ENCODE measurements around the gene KLHL30.

KLHL30 gene

GRCh38 chr2:238102865-238103264 lies 35.6 kb upstream of the KLHL30 start:
- TF ChIP-seq, protein P1, sequence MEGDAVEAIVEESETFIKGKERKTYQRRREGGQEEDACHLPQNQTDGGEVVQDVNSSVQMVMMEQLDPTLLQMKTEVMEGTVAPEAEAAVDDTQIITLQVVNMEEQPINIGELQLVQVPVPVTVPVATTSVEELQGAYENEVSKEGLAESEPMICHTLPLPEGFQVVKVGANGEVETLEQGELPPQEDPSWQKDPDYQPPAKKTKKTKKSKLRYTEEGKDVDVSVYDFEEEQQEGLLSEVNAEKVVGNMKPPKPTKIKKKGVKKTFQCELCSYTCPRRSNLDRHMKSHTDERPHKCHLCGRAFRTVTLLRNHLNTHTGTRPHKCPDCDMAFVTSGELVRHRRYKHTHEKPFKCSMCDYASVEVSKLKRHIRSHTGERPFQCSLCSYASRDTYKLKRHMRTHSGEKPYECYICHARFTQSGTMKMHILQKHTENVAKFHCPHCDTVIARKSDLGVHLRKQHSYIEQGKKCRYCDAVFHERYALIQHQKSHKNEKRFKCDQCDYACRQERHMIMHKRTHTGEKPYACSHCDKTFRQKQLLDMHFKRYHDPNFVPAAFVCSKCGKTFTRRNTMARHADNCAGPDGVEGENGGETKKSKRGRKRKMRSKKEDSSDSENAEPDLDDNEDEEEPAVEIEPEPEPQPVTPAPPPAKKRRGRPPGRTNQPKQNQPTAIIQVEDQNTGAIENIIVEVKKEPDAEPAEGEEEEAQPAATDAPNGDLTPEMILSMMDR (IDR thresholded peaks at IDR 0.05; ENCODE audit: borderline replicate concordance, control extremely low read depth, extremely low read depth, insufficient read depth, missing control alignments), result no peak
- in situ Hi-C loops (cut with MboI; ENCODE audit: low sequenced_read_pairs, unreplicated experiment), result no loop called here
- no peak for DNase-seq (ENCODE audit: low spot score)

DNA sequence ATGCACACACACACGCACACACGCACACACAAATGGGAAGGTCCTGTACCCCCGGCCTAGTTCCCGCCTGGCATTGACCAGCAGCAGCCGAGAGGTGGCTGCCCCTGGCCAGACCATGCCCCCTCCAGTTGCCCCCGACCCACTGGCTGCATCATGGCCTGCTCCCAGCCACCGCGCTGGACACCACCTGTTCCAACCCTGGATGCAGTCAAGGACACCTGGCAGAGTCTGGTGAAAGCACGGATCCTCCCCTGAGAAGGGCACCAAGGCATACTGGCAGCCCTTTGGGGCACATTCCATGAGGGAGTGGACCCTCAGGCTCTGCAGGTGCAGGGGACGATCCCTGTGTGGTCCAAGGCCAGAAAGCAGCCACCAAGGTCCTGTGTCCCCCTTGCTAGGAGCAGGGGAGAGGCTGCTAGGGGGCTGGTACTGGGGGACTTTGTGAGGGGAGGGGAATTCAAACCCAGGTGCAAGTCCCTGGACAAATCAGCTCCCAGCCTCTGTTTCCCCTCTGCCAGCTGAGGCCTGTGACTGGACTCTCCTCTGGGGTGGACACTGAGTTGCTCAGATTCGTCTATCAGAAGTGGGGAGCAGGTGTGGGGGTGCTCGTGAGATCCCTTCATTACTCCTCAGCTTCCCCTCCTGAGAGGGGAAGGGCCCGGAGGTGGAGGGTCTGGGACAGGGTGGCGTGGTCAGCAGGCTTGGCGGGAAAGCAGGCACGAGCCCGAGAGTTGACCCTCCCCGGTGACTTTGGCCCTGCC lies 34.8 kb upstream of the KLHL30 start:
- TF ChIP-seq, protein P1 (IDR thresholded peaks at IDR 0.05; ENCODE audit: borderline replicate concordance, control extremely low read depth, extremely low read depth, insufficient read depth, missing control alignments), result no peak
- in situ Hi-C loops (cut with MboI; ENCODE audit: low sequenced_read_pairs, unreplicated experiment), result no loop called here
- DNase-seq (ENCODE audit: low spot score), result no peak

DNA sequence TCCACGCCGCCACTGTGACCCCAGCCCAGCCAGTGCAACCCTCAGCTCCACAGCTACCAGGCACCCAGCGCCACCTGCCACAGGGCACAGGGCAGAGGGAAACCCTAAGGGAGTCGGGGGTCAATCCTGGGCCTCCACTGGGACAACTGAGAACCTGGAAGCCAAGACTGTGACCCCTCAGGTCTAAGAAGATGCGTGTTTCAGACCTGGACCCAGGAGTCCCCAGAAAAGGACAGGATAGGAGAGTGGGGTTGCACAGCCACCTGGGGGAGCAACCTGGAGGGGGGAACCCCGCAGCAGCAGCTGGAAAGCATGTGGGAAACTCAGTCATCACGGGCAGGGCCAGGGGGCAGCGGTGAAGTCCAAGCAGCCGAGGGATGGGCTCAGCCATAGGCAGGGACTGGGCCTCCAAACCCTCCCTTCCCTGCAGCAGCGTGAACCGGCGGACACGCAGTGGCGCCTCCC lies 34.2 kb upstream of the KLHL30 start:
- in situ Hi-C loops (cut with MboI; ENCODE audit: low sequenced_read_pairs, unreplicated experiment), result no loop called here
- TF ChIP-seq, protein P1 (IDR thresholded peaks at IDR 0.05; ENCODE audit: borderline replicate concordance, control extremely low read depth, extremely low read depth, insufficient read depth, missing control alignments), result no peak
- DNase-seq (ENCODE audit: low spot score), result no peak

- TF ChIP-seq, protein P1 (IDR thresholded peaks at IDR 0.05; ENCODE audit: borderline replicate concordance, control extremely low read depth, extremely low read depth, insufficient read depth, missing control alignments), result no peak
- DNase-seq (ENCODE audit: low spot score), result no peak
- in situ Hi-C loops (cut with MboI; ENCODE audit: low sequenced_read_pairs, unreplicated experiment), result no loop called here
These were observed 33.6 kb upstream of the KLHL30 start for GRCh38 chr2:238104691-238105371.

DNA sequence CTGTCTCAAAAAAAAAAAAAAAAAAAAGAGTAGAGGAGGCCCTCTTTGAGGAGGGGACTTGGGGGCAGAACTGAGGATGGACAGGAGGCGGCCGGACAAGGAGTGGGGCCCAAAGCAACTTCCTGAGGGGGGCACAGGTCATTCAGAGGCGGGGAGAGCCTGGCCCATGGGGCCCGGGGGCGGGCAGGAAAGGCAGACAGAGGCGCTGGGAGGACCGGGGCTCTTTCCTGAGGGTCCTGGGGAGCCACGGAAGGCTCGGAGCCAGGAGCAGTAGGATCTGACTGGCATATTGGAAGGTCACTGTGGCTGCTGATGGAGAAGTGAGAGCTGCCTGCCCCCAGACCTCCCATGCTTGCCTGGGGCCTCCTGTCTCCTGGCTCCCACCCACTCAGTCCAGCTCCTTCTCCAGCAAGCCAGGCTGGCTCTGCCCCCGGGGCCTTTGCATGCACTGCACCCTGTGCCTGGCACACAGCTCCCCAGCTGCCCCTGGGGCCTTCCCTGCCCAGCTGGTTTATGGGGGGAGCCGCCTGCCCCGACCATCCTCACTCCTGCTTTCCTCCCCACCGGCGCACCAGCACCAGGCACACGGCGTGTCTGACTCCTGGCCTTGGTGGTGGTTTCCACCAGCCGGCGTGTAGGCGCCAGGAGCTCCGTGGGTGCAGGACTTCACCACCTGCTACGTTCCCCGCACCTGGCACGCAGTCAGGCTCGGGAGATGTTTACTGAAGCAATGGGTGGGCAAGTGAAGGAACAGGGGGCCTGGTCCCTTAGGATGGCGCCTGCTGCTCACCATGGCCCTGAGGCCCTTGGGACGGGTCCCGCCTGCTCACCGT lies 32.7 kb upstream of the KLHL30 start:
- in situ Hi-C loops (cut with MboI; ENCODE audit: low sequenced_read_pairs, unreplicated experiment), result no loop called here
- no peak for DNase-seq (ENCODE audit: low spot score)

DNA sequence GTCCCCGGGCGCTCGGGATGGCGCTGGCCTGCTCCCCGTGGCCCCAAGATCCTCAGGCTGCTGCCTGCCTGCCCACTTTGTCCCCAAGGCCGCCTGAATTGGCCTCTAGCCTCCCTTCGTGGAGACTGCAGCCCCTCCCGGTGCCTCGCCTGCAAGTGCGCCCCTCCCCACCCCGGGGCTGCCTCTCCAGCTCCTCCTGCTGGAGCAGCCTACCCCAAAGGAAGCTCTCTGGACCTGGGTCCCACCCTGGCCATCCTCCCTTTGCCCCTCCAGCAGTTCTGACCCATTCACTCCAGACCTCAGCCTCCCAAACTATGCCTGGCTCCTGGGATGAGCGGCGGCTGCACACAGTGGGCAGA lies 32.1 kb upstream of the KLHL30 start:
- DNase-seq (ENCODE audit: low spot score), result no peak
- TF ChIP-seq, protein P1 (IDR thresholded peaks at IDR 0.05; ENCODE audit: borderline replicate concordance, control extremely low read depth, extremely low read depth, insufficient read depth, missing control alignments), result no peak
- in situ Hi-C loops (cut with MboI; ENCODE audit: low sequenced_read_pairs, unreplicated experiment), result no loop called here

More for the DNA sequence above, 32.7 kb upstream of the KLHL30 start:
- TF ChIP-seq, protein P1 (IDR thresholded peaks at IDR 0.05; ENCODE audit: borderline replicate concordance, control extremely low read depth, extremely low read depth, insufficient read depth, missing control alignments), result no peak
